Immature natural killer cell (primary cell): ENCODE measurements around the gene NDUFA6. TPM values are rescaled to one million over a fixed set of nuclear protein-coding genes. Genes with fewer than 3 reads are reported as not detected.
"Not testable (repeated sequence)": the region's sequence is repeated elsewhere in the genome, so short reads cannot be mapped to it uniquely, and the experiment has no call there.

Experiments used
- DNase-seq, 3 donors: peaks; one replicate each; pipeline ENCODE4 v3.0.0; 2022; ENCODE audit warnings: mixed read lengths in 1 of 3
- H3K27ac Mint-ChIP-seq, 6 donors: one replicate each; pipeline ENCODE4 v1.8.0; 2020; ENCODE audit warnings: mixed read lengths in 6 of 6, mild to moderate bottlenecking in 5 of 6, inconsistent platforms in 4 of 6, moderate library complexity in 3 of 6
- H3K27me3 Mint-ChIP-seq, 3 donors: one replicate each; pipeline ENCODE4 v1.8.0; 2020 to 2021; ENCODE audit warnings: low read depth in 3 of 3, mild to moderate bottlenecking in 3 of 3, mixed read lengths in 3 of 3, moderate library complexity in 3 of 3, inconsistent platforms in 1 of 3
- H3K36me3 Mint-ChIP-seq, 3 donors: one replicate each; pipeline ENCODE4 v1.8.0; 2020; ENCODE audit warnings: mixed read lengths in 3 of 3, inconsistent platforms in 2 of 3, mild to moderate bottlenecking in 2 of 3
- H3K4me1 Mint-ChIP-seq, 2 donors: one replicate each; pipeline ENCODE4 v1.8.0; 2020; ENCODE audit warnings: inconsistent platforms in 2 of 2, mild to moderate bottlenecking in 2 of 2, mixed read lengths in 2 of 2, moderate library complexity in 1 of 2
- H3K4me3 Mint-ChIP-seq, 5 donors: one replicate each; pipeline ENCODE4 v1.8.0; 2020; ENCODE audit warnings: mild to moderate bottlenecking in 5 of 5, mixed read lengths in 5 of 5, inconsistent platforms in 3 of 5, moderate library complexity in 3 of 5
- H3K9me3 Mint-ChIP-seq, 6 donors: one replicate each; pipeline ENCODE4 v1.8.0; 2020; ENCODE audit warnings: mild to moderate bottlenecking in 6 of 6, mixed read lengths in 6 of 6, inconsistent platforms in 4 of 6, moderate library complexity in 3 of 6
- polyA plus RNA-seq, 3 donors: library from polyadenylated mRNA; unstranded; fragments of 300-500 nt; fragmentation: Illumina TruSeq; gene quantifications; one replicate each; pipeline ENCODE4 v1.2.3, GENCODE V29; 2021

Gene NDUFA6
- polyA plus RNA-seq, 3 donors from 2014 or later = 148 to 227 (median 214) TPM

- no peaks in the 10 kb centered on the region for H3K36me3 Mint-ChIP-seq
- peak overlapping the region; percentile 55 to 72 (median 69) for H3K4me3 Mint-ChIP-seq
- H3K27me3 Mint-ChIP-seq = peaks cover 0 to 7% (median 3%) of the 10 kb centered on the region in 3 donors
- H3K27ac Mint-ChIP-seq = peak overlapping the region in 4 of 6 donors; percentile 45 to 74 (median 68)
- H3K4me1 Mint-ChIP-seq = peaks cover 40 to 42% of the 10 kb centered on the region in 2 donors
- no peaks in the 10 kb centered on the region for H3K9me3 Mint-ChIP-seq
- no peak for DNase-seq
These were observed 17.8 kb downstream of the NDUFA6 start for GRCh38 chr22:42072606-42073330.

- H3K36me3 Mint-ChIP-seq, DNase-seq, H3K9me3 Mint-ChIP-seq, H3K27me3 Mint-ChIP-seq: not testable (repeated sequence)
- H3K4me3 Mint-ChIP-seq = peak overlapping the region; percentile 94 to 97 (median 95)
- H3K4me1 Mint-ChIP-seq = peaks cover 40 to 42% of the 10 kb centered on the region in 2 donors
- peak overlapping the region; percentile 89 to 94 (median 94) for H3K27ac Mint-ChIP-seq
These were observed 19.1 kb downstream of the NDUFA6 start for GRCh38 chr22:42071508-42071907.

GRCh38 chr22:42070517-42071422 lies 19.8 kb downstream of the NDUFA6 start, which contains the start of gene NAGA:
Gene NAGA, minus strand, starts transcription at chr22:42070812. Its CDS starts 515 bp downstream, at chr22:42070297.
- peaks cover 0 to 4% (median 3%) of the 10 kb centered on the region in 3 donors for H3K36me3 Mint-ChIP-seq
- peak within 1 kb of the TSS; percentile 94 to 97 (median 95) for H3K4me3 Mint-ChIP-seq
- H3K27ac Mint-ChIP-seq = peak within 1 kb of the TSS; percentile 89 to 94 (median 94)
- peaks cover 0 to 7% (median 1%) of the 10 kb centered on the region in 3 donors for H3K27me3 Mint-ChIP-seq
- peak; percentile 90 to 91 (median 90) for DNase-seq
- no peaks in the 10 kb centered on the region for H3K9me3 Mint-ChIP-seq
- H3K4me1 Mint-ChIP-seq = peaks cover 40 to 42% of the 10 kb centered on the region in 2 donors

GRCh38 chr22:42069801-42070516 lies 20.6 kb downstream of the NDUFA6 start:
- Mint-ChIP-seq H3K36me3 (peaks cover 0 to 11% (median 4%) of the 10 kb centered on the region in 3 donors), H3K9me3 (peaks cover 0 to 1% (median 0%) of the 10 kb centered on the region in 6 donors), H3K4me3 (peak overlapping the region; percentile 94 to 97 (median 95)), H3K4me1 (peaks cover 36% of the 10 kb centered on the region in 2 donors), H3K27me3 (peaks cover 0 to 1% (median under 1%) of the 10 kb centered on the region in 3 donors), H3K27ac (peak overlapping the region; percentile 89 to 94 (median 94))
- DNase-seq = no peak

- H3K27ac Mint-ChIP-seq = no peak overlapping the region
- DNase-seq = no peak
- H3K9me3 Mint-ChIP-seq = peaks cover 0 to 1% (median 0%) of the 10 kb centered on the region in 6 donors
- peaks cover 0 to 1% (median 0%) of the 10 kb centered on the region in 3 donors for H3K27me3 Mint-ChIP-seq
- no peak overlapping the region for H3K4me3 Mint-ChIP-seq
- peaks cover 28 to 29% of the 10 kb centered on the region in 2 donors for H3K4me1 Mint-ChIP-seq
- H3K36me3 Mint-ChIP-seq = peaks cover 0 to 15% (median 4%) of the 10 kb centered on the region in 3 donors
These were observed 22.3 kb downstream of the NDUFA6 start for GRCh38 chr22:42068291-42068690.

GRCh38 chr22:42067671-42068251 lies 22.8 kb downstream of the NDUFA6 start:
- Mint-ChIP-seq H3K27me3 (peaks cover 0 to 1% (median 0%) of the 10 kb centered on the region in 3 donors), H3K4me1 (peaks cover 24 to 26% of the 10 kb centered on the region in 2 donors)
- no peak for DNase-seq

GRCh38 chr22:42066937-42067336 lies 23.6 kb downstream of the NDUFA6 start:
- no peak for DNase-seq
- no peak overlapping the region for H3K27ac Mint-ChIP-seq
- H3K4me3 Mint-ChIP-seq = no peak overlapping the region
- peaks cover 0 to 18% (median 4%) of the 10 kb centered on the region in 3 donors for H3K36me3 Mint-ChIP-seq
- H3K4me1 Mint-ChIP-seq = peaks cover 20 to 26% of the 10 kb centered on the region in 2 donors
- peaks cover 0 to 1% (median 0%) of the 10 kb centered on the region in 6 donors for H3K9me3 Mint-ChIP-seq
- H3K27me3 Mint-ChIP-seq = peaks cover 0 to 1% (median 0%) of the 10 kb centered on the region in 3 donors

More at GRCh38 chr22:42067671-42068251, 22.8 kb downstream of the NDUFA6 start:
- Mint-ChIP-seq H3K4me3 (no peak overlapping the region), H3K27ac (no peak overlapping the region), H3K9me3 (peaks cover 0 to 1% (median 0%) of the 10 kb centered on the region in 6 donors), H3K36me3 (peaks cover 0 to 18% (median 4%) of the 10 kb centered on the region in 3 donors)

- no peak for DNase-seq
- H3K27me3 Mint-ChIP-seq = peaks cover 0 to 1% (median 0%) of the 10 kb centered on the region in 3 donors
- H3K36me3 Mint-ChIP-seq = peaks cover 0 to 18% (median 4%) of the 10 kb centered on the region in 3 donors
- H3K4me1 Mint-ChIP-seq = peaks cover 16 to 20% of the 10 kb centered on the region in 2 donors
- no peak overlapping the region for H3K4me3 Mint-ChIP-seq
- peak overlapping the region in 1 of 6 donors; percentile 22 for H3K27ac Mint-ChIP-seq
- peaks cover 0 to 1% (median 0%) of the 10 kb centered on the region in 6 donors for H3K9me3 Mint-ChIP-seq
These were observed 24.3 kb downstream of the NDUFA6 start for GRCh38 chr22:42066126-42066761.

- H3K27ac Mint-ChIP-seq = no peak overlapping the region
- no peaks in the 10 kb centered on the region for H3K27me3 Mint-ChIP-seq
These were observed 25.0 kb downstream of the NDUFA6 start for GRCh38 chr22:42065438-42066125.

GRCh38 chr22:42064629-42065028 lies 25.9 kb downstream of the NDUFA6 start:
- Mint-ChIP-seq H3K27ac (no peak overlapping the region), H3K4me3 (no peak overlapping the region), H3K9me3 (peaks cover 0 to 1% (median 0%) of the 10 kb centered on the region in 6 donors), H3K4me1 (peaks cover 0 to 6% of the 10 kb centered on the region in 2 donors), H3K27me3 (no peaks in the 10 kb centered on the region), H3K36me3 (peaks cover 0 to 21% (median 8%) of the 10 kb centered on the region in 3 donors)
- DNase-seq = no peak

More at GRCh38 chr22:42065438-42066125, 25.0 kb downstream of the NDUFA6 start:
- Mint-ChIP-seq H3K36me3 (peaks cover 0 to 21% (median 4%) of the 10 kb centered on the region in 3 donors), H3K4me3 (no peak overlapping the region), H3K4me1 (peaks cover 9 to 14% of the 10 kb centered on the region in 2 donors), H3K9me3 (peaks cover 0 to 1% (median 0%) of the 10 kb centered on the region in 6 donors)
- DNase-seq = no peak

GRCh38 chr22:42062506-42063170 lies 27.9 kb downstream of the NDUFA6 start:
- Mint-ChIP-seq H3K27me3 (no peaks in the 10 kb centered on the region), H3K9me3 (peaks cover 0 to 4% (median 0%) of the 10 kb centered on the region in 6 donors), H3K4me1 (no peaks in the 10 kb centered on the region), H3K27ac (peak overlapping the region in 1 of 6 donors; percentile 27), H3K4me3 (no peak overlapping the region), H3K36me3 (peaks cover 11 to 32% (median 21%) of the 10 kb centered on the region in 3 donors)
- no peak for DNase-seq
